Loucy (cell line): Measurements from ENCODE around the gene OSBPL7.

Experiments
- EZH2phosphoT487 ChIP-seq: fragments of 200-600 bp; IDR thresholded peaks from 2 replicates; pipeline ENCODE4 v1.6.1; 2018; ENCODE audit warnings: antibody characterized with exemption, mild to moderate bottlenecking, moderate library complexity, borderline replicate concordance
- TF ChIP-seq, protein P1 (sequence below): fragments of 200-600 bp; sonication (generic); conservative IDR thresholded peaks from 2 replicates; pipeline ENCODE4 v1.5.1; 2014; ENCODE audit warnings: mild to moderate bottlenecking, antibody characterized with exemption, low read length

DNA sequence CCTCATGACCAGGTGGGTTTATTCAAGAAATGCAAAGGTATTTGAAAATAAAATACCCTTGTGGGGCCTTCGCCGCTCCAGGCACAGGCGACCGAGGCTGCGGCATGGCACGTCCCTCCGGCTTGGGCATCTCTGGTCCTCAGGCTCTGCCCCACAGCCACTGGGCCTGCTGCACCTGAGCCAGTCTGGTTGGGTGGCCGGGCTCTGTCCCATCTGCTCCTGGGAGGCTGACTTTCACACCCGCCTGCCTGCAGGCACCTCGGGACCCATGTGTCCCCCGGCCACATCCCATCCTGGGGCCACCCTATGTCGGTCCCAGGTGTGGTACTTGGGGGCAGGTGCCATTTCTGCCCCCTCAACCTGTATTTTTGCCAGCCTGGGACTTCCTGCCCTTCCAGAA, 20.9 kb downstream of the OSBPL7 start:
- TF ChIP-seq, protein P1, sequence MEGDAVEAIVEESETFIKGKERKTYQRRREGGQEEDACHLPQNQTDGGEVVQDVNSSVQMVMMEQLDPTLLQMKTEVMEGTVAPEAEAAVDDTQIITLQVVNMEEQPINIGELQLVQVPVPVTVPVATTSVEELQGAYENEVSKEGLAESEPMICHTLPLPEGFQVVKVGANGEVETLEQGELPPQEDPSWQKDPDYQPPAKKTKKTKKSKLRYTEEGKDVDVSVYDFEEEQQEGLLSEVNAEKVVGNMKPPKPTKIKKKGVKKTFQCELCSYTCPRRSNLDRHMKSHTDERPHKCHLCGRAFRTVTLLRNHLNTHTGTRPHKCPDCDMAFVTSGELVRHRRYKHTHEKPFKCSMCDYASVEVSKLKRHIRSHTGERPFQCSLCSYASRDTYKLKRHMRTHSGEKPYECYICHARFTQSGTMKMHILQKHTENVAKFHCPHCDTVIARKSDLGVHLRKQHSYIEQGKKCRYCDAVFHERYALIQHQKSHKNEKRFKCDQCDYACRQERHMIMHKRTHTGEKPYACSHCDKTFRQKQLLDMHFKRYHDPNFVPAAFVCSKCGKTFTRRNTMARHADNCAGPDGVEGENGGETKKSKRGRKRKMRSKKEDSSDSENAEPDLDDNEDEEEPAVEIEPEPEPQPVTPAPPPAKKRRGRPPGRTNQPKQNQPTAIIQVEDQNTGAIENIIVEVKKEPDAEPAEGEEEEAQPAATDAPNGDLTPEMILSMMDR, result no peak
- no peak for TF ChIP-seq EZH2phosphoT487
